GM19023 (cell line): ENCODE results near the gene CATSPERB.

Source experiments
- ATAC-seq: cut with Tn5 transposase; IDR thresholded peaks from one replicate; pipeline ENCODE4 v1.9.1; 2021; ENCODE audit warnings: mild to moderate bottlenecking, moderate library complexity; ENCODE audit not compliant: unreplicated experiment

Gene CATSPERB, protein sequence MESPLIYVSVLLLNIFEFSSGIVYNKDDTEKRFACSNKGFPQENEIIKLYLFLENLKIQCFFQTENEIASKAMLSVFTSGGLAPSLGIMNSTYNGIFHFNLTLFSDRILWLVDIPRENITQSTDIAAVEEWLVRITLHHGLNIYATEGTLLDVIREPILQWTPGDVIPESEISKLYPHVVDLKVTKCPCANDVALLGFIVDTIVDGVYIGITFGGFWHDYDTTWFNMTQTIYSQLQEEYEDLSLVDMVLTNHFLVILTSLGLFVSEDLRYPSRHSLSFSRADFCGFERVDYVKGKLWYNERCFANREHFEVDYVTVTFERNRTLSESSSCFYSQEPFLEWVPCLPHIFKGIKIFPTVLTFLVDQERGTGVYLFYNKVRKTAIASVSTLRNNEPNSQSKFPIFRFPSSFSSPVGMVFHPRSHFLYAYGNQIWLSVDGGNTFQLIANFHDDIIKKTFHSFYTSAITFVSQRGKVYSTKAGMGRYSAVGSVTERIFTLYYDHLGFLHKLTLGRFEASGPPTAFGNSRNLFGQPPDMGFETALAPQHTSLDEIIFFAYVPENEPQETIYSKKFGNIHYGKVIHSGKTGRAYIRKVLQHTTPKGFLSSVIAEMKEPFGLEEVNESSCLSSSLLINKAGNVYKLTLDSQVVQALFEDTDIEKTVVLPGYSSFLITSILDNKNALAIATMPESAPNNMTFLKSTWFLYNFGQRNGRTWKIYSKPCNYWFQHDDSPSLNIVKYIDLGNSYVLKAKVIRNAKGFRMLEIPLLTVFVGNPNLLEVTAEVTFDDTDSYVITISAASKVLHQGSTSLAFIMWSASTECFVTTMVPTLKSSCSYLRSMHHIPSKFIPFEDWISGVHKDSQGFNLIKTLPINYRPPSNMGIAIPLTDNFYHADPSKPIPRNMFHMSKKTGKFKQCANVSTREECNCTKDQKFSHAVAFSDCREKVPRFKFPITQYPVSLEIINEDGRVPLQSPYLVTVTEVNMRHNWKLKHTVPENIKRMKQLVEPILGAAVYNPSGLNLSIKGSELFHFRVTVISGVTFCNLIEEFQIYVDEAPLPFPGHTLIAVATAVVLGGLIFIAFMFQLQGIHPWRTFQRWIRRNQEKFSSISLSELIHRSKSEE

GRCh38 chr14:91731986-91732385 lies at the start of gene CATSPERB:
CATSPERB (minus strand) TSS chr14:91732086; CDS start chr14:91729479, 2,607 bp downstream.
- no peak for ATAC-seq

DNA sequence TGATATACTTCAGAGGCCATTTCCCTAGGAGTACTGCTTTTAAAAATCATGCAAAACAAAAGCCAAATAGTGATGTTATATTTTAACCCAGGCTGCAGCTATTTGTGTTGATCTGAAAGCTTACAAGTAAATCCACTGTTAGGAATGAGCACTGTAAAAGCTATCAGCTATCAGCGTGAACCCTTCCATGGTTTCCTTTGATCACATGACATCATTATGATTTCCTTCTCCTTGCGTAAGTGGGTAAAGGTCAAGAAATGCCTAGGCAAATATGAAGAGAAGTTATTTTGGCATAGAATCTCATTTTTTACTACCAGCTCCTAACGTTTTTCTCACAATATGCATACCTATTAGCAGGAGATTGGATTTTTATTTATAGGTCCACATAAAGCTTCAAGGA lies 48.6 kb upstream of the CATSPERB start:
- no peak for ATAC-seq

GRCh38 chr14:91778217-91778616 lies 46.3 kb upstream of the CATSPERB start:
- no peak for ATAC-seq

- no peak for ATAC-seq
These were observed 42.5 kb upstream of the CATSPERB start for GRCh38 chr14:91774140-91775096.

GRCh38 chr14:91770185-91770584 lies 38.3 kb upstream of the CATSPERB start:
- ATAC-seq = no peak

- ATAC-seq = no peak
These were observed 23.8 kb upstream of the CATSPERB start for GRCh38 chr14:91755570-91756295.

DNA sequence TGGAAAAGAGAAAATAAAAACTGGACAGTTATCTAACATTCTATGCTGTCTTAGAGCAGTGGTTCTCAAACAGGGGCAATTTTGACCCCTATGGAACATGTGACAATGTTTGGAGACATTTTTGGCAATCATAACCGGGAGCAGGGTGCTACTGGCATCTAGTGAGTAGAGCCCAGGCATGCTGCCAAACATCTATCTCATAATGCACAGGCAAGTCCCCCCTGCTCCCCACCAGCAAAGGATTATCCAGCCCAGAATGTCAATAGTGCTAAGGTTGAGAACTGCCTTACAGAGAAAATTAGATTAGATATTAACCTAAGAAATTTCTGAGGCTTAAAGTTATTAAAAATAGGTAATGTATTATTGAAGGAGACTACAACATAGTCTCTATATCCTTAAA lies 22.9 kb upstream of the CATSPERB start:
- no peak for ATAC-seq

- no peak for ATAC-seq
These were observed 22.3 kb upstream of the CATSPERB start for GRCh38 chr14:91754185-91754584.

DNA sequence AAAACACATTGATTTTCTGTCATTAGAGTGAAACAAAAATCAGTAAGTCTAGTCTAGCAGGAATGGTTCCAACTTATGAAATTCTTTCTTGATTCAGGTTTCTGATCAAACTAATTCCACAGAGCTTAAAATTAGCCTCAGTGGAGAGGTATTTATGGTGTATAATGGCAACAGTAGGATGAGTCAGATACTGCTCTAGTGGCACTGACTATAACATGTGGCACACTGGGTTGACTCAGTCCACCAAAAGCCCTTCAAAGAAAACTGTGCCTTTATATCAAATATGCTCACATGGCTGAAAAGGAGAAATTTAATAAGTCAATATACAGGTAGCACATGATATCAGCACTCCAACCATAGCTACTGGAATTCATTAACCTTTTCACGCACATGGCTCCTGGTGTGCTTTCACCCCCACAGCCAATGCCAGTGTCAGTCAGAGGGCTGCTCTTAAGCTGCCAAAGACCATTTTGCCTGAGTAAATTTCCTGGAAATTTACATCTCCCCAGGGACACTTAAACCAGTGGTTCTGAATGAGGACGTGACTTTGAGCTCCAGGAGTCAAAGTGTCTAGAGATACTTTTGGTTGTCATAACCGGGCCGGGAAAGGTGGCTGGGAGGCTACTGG lies 21.7 kb upstream of the CATSPERB start:
- no peak for ATAC-seq

DNA sequence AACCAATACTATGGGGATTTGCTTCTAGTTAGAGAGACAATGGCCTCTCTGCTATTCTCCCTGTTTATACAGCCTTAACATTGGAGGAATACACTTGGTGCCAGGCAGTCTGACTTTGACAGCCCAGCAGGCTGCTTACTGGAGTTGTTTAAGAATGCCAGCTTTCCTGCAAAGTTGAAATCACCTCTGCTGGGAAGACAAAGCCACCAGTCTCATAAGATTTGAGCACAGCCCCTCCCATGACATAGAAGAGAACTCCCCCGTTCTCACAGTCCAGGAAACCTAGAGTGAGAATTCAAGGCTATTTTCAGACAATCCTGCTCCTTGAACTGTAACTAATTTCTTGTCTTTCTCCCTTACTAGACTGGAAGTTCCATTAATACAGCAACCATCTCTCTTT lies 21.1 kb upstream of the CATSPERB start:
- no peak for ATAC-seq

DNA sequence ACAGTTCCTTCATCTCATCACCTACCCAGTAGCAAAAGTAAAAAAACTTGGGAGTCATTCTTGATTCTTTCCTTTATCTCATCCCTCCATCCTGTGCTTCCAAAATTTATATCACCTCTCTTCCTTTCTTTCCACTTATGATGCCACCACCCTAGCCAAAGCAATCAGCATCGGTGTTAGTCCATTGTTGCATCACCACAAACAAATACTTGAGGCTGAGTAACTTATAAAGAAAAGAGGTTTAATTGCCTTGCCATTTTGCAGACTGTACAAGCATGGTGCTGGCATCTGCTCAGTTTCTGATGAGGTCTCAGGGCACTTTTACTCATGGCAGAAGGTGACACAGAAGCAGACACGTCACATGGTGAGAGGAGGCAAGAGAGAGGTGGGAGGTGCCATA lies 19.8 kb upstream of the CATSPERB start:
- no peak for ATAC-seq

GRCh38 chr14:91750634-91751198 lies 18.8 kb upstream of the CATSPERB start:
- no peak for ATAC-seq

DNA sequence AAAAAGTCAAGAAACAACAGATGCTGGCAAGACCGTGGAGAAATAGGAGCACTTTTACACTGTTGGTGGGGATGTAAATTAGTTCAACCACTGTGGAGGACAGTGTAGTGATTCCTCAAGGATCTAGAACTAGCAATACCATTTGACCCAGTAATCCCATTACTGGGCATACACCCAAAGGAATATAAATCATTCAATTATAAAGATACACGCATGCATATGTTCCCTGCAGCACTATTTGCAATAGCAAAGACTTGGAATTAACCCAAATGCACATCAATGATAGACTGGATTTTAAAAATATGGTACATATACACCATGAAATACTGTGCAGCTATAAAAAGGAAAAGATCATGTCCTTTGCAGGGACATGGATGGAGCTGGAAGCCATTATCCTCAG lies 18.0 kb upstream of the CATSPERB start:
- no peak for ATAC-seq

DNA sequence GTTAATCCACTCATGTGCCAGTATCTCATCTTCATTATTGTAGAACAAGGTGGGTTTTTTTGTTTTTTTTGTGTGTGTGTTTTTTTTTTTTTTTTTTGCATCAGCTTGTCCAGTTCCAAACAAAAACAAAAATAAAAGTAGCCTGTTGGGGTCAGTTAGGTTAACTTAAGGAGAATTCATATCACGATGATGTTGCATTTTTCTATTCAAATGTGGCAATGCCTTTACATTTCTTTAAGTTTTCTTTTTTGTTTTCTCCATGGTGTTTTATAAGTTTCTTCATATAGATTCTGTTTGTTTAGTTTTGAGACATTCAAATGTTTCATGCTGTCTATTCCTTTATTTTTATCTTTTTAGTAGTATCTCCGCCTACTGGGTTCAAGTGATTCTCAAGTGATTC lies 16.2 kb upstream of the CATSPERB start:
- ATAC-seq = no peak

- no peak for ATAC-seq
These were observed 13.5 kb upstream of the CATSPERB start for GRCh38 chr14:91745344-91745743.

- no peak for ATAC-seq
These were observed 12.2 kb upstream of the CATSPERB start for GRCh38 chr14:91744068-91744480.

- ATAC-seq = no peak
These were observed 11.4 kb upstream of the CATSPERB start for GRCh38 chr14:91743305-91743653.

- ATAC-seq = no peak
These were observed 10.9 kb upstream of the CATSPERB start for GRCh38 chr14:91742621-91743304.
